GM19351 (cell line): ENCODE measurements around the gene FOXD4.
"Not testable (repeated sequence)": the region's sequence is repeated elsewhere in the genome, so short reads cannot be mapped to it uniquely, and the experiment has no call there.

Experiments used
- ATAC-seq: cut with Tn5 transposase; IDR thresholded peaks from one replicate; pipeline ENCODE4 v1.9.1; 2021; ENCODE audit warnings: mild to moderate bottlenecking, moderate library complexity; ENCODE audit not compliant: unreplicated experiment

The FOXD4 gene

GRCh38 chr9:94323-94722 lies 23.9 kb downstream of the FOXD4 start:
- ATAC-seq = not testable (repeated sequence)

- ATAC-seq = not testable (repeated sequence)
Observed at GRCh38 chr9:93909-94308, 24.3 kb downstream of the FOXD4 start.

GRCh38 chr9:90851-91250 lies 27.4 kb downstream of the FOXD4 start:
- not testable (repeated sequence) for ATAC-seq

GRCh38 chr9:88396-89037 lies 29.7 kb downstream of the FOXD4 start:
- peak; percentile 96 for ATAC-seq

GRCh38 chr9:87860-88259 lies 30.4 kb downstream of the FOXD4 start:
- ATAC-seq = not testable (repeated sequence)

- not testable (repeated sequence) for ATAC-seq
Observed at GRCh38 chr9:87105-87504, 31.1 kb downstream of the FOXD4 start.

GRCh38 chr9:86697-87096 lies 31.5 kb downstream of the FOXD4 start:
- not testable (repeated sequence) for ATAC-seq

GRCh38 chr9:82932-83689 lies 35.1 kb downstream of the FOXD4 start:
- not testable (repeated sequence) for ATAC-seq

- ATAC-seq = not testable (repeated sequence)
Observed at GRCh38 chr9:78333-78732, 39.9 kb downstream of the FOXD4 start.

- ATAC-seq = not testable (repeated sequence)
Observed at GRCh38 chr9:76389-76788, 41.8 kb downstream of the FOXD4 start.

- not testable (repeated sequence) for ATAC-seq
Observed at GRCh38 chr9:73900-74525, 44.2 kb downstream of the FOXD4 start.

- not testable (repeated sequence) for ATAC-seq
Observed at GRCh38 chr9:73076-73899, 44.9 kb downstream of the FOXD4 start.
